ENCODE data around the gene EGFL7. TPM values are rescaled to one million over a fixed set of nuclear protein-coding genes. Genes with fewer than 3 reads are reported as not detected.

EGFL7 gene
- total RNA-seq, 1 experiment from 2014 or later: 38.0 TPM

GRCh38 chr9:136694163-136694871, 31.6 kb downstream of the EGFL7 start:
- Histone ChIP-seq H3T11ph (ENCODE audit: low read length) (no peak overlapping the region), H3K27ac (ENCODE audit: insufficient read length, low read depth, low read length) (no peak overlapping the region), H4K8ac (replicated peaks; ENCODE audit: insufficient read length, low read depth, low read length) (no peak overlapping the region), H2BK20ac (ENCODE audit: low read depth, low read length, poor library complexity, severe bottlenecking) (no peak overlapping the region), H3K79me2 (ENCODE audit: insufficient read depth, low read length) (no peaks in the 10 kb centered on the region), H4K20me1 (ENCODE audit: control insufficient read depth, insufficient read depth, insufficient read length) (no peaks in the 10 kb centered on the region), H3K4me1 (ENCODE audit: insufficient read depth, low read length) (no peaks in the 10 kb centered on the region), H3K9me3 (ENCODE audit: control insufficient read depth, low read depth, low read length) (no peaks in the 10 kb centered on the region), H3K23me2 (ENCODE audit: insufficient read length, low read depth, low read length, poor library complexity, severe bottlenecking) (no peaks in the 10 kb centered on the region), H2BK5ac (ENCODE audit: insufficient read length, low read length) (no peak overlapping the region), H4K5ac (ENCODE audit: insufficient read length, low read depth, low read length) (no peak overlapping the region), H3K4me2 (ENCODE audit: insufficient read depth, insufficient read length, low read length) (no peak overlapping the region), H2BK120ac (ENCODE audit: low read depth, low read length, poor library complexity, severe bottlenecking) (no peak overlapping the region), H2AK5ac (ENCODE audit: insufficient read length, low read length) (no peak overlapping the region), H3K18ac (ENCODE audit: insufficient read length, low read depth, low read length) (no peak overlapping the region), H3K14ac (ENCODE audit: insufficient read depth, low read length) (no peak overlapping the region), H3K79me1 (ENCODE audit: insufficient read depth, low read depth, low read length, poor library complexity, severe bottlenecking) (no peaks in the 10 kb centered on the region), H3K9ac (ENCODE audit: extremely low read depth, insufficient read length, low read length) (no peak overlapping the region), H3K23ac (ENCODE audit: insufficient read length, low read depth, low read length) (no peak overlapping the region), H2BK15ac (ENCODE audit: low read depth, low read length) (no peak overlapping the region), H2AFZ (ENCODE audit: low read length) (no peak overlapping the region), H4K91ac (ENCODE audit: insufficient read length, low read depth, low read length) (no peak overlapping the region), H3K56ac (ENCODE audit: insufficient read length, low read depth, low read length) (no peak overlapping the region), H3K4ac (ENCODE audit: low read depth, low read length) (no peak overlapping the region), H2BK12ac (ENCODE audit: insufficient read length, low read depth, low read length) (no peak overlapping the region), H3K27me3 (ENCODE audit: insufficient read depth, low read length) (no peaks in the 10 kb centered on the region)
- TF ChIP-seq, protein P1, sequence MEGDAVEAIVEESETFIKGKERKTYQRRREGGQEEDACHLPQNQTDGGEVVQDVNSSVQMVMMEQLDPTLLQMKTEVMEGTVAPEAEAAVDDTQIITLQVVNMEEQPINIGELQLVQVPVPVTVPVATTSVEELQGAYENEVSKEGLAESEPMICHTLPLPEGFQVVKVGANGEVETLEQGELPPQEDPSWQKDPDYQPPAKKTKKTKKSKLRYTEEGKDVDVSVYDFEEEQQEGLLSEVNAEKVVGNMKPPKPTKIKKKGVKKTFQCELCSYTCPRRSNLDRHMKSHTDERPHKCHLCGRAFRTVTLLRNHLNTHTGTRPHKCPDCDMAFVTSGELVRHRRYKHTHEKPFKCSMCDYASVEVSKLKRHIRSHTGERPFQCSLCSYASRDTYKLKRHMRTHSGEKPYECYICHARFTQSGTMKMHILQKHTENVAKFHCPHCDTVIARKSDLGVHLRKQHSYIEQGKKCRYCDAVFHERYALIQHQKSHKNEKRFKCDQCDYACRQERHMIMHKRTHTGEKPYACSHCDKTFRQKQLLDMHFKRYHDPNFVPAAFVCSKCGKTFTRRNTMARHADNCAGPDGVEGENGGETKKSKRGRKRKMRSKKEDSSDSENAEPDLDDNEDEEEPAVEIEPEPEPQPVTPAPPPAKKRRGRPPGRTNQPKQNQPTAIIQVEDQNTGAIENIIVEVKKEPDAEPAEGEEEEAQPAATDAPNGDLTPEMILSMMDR (conservative IDR thresholded peaks at IDR 0.05): peak; percentile 83
- Mint-ChIP-seq H3K27me3 (ENCODE audit: low read depth) (peaks cover 20% of the 10 kb centered on the region), H3K4me1 (peaks cover 0 to 23% of the 10 kb centered on the region in 2 experiments; a peak in 2 of 4 replicates), H3K27ac (no peak overlapping the region), H3K4me3 (no peak overlapping the region), H3K36me3 (ENCODE audit: insufficient read depth in 1 of 3, low read depth in 3 of 3) (no peaks in the 10 kb centered on the region), H3K9me3 (no peaks in the 10 kb centered on the region; a peak in 1 of 5 replicates)
- WGBS (ENCODE audit: extremely low coverage, insufficient read length, low lambda C conversion rate): no CpG with 5 or more reads among the region's 32 CpGs
- DNase-seq: peak; percentile 81

All from H9 (cell line).